GM18499 (cell line): Measurements from ENCODE around the gene PEX10.

Source experiments
- ATAC-seq: cut with Tn5 transposase; IDR thresholded peaks from one replicate; pipeline ENCODE4 v1.9.1; 2021; ENCODE audit warnings: moderate number of reproducible peaks; ENCODE audit not compliant: insufficient read depth, unreplicated experiment

Gene PEX10

DNA sequence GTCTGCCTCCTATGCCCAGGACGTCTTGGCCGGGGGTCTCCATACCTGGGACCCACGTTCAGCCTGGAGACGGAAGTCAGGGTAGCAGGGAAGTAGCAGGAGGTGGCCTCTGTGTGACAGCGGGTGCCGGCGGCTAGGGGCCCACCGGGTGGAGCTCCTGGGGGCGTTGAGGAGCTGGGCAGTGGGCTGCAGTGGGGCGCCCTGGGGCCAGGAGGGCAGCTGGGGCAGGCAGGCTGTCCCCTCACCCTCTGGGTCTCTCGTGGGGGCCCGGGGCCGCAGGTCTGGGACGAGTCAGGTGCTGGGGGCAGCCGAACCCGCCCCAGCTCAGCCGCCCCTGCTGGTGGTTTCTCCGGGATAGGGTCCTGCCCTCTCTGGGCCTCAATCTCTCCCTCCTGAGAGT is 14.7 kb upstream of the PEX10 start:
- ATAC-seq: no peak

DNA sequence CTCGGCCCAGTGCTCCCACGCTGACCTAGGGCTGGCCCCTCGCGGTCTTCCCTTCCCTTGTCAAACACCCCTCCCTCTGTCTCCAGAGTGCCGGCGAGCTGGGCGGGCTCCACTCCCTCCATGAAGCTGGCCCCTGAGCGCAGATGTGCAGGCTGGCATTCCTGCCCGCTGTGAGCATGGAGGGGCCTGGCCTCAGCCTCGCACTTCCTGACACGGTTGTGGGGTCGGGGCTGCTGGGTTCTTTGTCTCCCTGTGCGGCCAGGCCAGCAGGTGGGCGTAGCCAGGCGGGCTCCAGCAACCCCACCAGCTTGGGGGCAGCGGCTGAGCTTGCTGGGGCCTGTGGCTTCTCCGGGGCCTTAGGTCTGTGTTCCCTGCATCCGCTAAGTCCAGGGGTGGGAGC is 14.2 kb upstream of the PEX10 start:
- no peak for ATAC-seq

DNA sequence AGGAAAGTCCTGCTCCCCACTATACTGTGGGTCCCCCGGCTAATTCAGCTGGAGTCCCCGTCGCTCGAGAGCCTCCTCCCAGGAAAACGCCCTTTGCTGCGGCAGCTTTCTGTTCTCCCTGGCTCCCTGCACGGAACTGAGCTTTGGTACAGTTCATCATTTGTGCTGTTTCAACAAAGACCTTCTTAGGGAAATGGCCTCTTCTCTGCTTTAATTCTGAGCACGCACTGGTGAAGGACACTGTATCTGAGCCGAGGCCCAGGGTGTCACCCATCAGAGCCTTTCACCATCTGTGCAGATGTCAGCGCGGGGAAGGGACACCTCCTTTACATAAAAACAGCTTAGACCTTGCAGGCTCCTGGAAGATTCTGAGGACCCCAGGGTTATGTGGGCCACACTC is 13.5 kb upstream of the PEX10 start:
- no peak for ATAC-seq

DNA sequence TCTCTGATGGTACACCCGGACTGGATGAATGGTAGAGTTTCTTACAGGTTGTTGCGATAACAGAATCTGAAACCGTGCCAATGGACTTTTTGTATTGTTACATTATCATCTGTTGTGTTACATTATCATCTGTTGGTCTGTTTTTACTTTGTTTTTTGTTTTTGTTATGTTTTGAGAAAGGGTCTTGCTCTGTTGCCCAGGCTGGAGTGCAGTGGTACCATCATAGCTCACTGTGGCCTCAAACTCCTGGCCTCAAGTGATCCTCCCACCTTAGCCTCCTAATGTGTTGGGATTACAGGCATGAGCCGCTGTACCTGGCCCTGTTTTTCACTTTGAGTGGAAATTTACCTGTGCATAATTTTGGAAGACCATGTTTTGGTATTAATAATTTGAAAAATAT is 10.2 kb upstream of the PEX10 start:
- no peak for ATAC-seq

DNA sequence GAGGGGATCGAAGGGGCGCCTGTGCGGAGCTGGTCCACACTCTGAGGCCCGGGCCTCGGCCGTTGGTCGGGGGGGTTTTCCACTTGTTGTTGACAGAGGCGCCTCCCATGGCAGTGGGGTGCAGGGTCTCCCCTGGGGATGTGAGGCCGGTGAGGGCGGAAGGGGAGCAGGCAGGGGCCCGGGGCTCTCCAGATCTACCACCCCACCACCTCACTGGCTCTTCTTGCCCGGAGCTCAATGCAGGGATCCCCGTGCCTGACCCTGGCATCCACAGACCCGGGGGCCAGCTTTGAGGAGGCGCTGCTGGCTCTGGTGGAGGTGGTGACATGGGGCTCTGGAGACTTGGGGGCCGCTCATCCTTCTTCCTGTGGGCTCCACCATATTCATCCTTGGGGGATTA is 7.1 kb upstream of the PEX10 start:
- ATAC-seq: no peak

DNA sequence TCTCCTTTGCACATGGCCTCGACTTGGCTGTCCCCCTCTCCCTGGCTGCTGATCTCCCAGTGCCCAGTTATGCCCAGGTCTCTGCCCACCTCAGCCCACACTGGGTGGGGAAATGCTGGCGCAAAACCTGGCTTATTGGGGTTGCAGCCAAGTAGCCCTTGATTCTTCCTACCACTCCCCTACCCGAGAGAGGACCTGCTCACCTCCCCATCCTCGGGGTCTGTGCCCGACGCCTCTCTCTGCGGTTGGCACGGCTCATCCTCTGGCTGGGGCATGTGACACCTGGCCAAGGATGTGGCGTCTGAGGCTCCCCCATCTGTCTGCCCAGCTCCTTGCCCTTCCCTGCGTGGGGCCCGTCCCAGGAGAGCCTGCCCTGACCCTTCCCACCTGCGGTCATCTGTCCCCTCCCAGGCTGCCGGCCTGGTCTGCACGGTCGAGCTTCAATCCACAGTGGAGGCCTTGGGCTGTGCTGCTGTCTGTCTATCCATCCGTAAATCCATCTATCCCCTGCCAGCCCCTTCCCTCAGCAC is 6.5 kb upstream of the PEX10 start:
- no peak for ATAC-seq

DNA sequence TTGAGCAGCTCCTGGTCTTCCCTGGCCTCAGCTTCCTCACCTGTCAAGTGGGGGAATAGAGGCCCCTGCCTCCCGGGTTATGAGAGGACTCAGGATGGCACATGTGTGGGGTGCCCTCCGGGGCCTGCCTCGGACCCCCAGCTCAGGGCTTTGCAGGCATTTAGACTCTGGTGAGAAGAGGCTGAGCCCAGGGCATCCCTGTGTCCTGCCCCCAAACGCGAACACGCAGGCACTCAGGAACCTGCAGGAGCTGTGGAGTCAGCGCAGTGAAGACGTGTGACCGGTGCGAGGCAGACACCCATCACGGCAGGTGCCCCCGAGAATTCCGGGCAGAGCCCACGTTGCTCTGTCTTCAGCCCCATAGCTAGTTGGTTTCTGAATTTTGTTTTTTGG is 5.5 kb upstream of the PEX10 start:
- no peak for ATAC-seq

DNA sequence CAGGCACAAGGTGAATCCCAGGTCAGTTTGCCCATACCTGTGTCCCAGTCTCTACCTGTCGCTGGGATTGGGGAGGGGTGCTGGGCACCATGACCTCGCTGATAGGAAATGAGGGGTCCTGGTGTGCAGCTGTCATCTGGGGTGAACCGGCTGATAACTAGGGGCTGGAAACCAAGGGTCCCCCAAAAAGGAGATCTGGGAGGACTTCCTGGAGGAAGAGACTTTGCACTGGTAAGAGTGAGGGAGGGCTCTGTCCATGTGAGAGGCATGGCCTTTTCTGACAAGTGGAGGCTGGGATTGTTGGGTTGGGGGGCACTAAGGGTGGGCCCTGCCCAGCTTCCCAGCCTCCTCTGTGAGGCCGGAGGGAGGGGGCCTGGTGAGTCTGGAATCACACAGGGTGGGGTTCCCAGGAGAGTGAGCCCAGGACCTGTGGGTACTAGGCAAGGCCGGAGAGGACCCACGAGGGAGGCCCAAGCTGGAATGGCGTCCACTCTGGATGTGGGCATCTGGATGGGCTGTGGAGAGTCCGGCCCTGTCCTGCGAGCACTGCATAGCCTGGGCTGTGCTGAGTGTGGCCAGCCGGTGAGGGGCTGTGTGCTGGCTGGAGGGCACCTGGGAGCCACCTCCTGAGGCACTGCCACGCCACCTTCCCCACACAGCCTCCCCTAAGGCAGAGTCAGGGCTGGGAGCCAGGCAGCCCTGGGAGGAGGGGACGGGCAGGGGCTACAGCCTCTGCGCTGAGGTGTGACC is 4.9 kb upstream of the PEX10 start:
- ATAC-seq: no peak

DNA sequence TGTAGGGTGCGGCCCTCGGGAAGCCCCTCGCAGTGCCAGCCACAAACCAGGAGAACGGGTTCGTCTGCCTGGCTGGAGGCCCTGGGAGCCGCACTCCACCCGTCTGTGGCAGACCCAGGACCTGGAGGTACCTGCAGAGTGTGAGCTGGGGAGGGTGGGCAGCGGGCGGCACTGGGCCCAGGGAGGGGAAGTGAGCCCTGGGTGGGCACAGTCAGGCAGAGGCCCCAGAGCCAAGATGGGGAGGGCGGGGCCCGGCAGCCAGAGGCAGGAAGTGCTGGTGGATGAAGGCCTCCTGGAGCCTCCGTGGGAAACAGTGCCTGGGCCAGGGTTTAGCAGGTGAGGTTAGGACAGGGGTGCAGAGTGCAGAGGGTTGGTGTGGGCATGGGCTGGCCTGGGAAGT is 4.0 kb upstream of the PEX10 start:
- no peak for ATAC-seq

DNA sequence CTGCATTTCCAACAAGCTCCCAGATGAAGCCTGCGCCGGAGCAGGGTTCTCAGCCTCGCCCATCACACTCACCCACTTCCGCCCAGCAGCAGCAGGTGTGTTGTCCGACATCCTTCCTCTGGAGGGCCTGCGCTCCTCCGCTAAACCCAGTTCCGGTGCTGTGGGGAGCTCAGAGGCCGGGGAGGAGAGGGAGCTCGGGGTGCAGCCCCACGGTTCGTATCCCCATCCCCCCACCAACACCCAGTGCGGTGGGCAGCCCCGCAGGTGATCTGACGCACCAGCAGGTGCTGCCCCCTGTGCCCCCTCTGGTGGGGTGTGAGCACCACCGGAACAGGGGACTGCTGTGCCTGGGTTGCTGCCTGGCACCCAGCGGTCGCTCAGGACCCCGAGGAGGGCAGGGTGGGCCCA is 3.4 kb upstream of the PEX10 start:
- ATAC-seq: no peak

DNA sequence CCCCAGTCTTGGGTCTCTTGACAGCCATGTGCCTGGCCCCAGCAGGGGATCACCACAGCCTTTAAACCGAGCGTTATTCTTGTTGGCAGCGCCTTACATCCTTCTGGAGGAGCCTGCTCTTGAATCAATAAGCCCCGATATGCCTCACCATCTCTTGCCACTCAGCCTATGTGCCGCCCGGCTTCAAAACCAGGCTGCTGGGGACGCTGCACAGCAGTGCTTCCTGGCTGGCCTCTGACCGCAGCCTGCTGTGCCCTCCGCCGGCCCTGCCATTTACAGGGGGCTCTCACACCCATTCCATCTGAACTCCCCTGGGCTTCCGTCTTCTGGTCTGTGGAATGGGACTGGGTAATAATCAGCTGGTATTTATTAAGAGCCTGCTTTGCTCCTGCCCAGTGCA is 3.0 kb upstream of the PEX10 start:
- ATAC-seq: no peak

DNA sequence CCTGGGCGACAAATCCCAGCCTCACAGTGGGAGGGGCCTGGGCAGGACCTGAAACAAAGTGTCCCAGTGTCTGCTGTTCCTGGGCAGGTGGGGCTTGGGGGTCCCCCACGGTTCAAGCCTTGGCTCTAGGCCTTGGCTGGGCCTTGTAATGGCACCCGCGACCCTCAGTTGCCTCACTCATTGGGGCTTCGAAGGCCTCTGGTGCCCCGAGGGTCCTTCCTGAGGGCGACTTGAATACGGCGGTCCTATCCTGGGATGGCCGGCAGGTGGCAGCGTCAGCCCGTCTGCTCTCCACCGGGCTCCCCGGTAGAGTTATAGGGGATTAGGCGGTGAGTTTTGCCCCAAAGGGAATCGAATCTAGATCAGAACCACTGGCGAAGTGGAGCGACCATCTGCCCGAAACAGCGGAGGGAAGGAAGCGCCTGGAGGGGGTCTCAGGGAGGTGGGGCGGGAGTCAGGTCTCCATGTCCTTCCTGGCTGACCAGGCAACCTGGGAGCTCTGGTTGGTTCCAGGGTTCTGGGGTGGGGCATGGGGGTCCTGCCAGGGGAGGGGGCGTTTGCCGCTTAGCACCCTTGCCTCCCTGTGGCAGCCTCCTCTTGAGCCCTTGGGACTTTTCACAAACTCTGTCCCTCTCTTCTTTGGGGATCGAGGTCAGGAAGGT is 2.1 kb upstream of the PEX10 start:
- ATAC-seq: no peak

DNA sequence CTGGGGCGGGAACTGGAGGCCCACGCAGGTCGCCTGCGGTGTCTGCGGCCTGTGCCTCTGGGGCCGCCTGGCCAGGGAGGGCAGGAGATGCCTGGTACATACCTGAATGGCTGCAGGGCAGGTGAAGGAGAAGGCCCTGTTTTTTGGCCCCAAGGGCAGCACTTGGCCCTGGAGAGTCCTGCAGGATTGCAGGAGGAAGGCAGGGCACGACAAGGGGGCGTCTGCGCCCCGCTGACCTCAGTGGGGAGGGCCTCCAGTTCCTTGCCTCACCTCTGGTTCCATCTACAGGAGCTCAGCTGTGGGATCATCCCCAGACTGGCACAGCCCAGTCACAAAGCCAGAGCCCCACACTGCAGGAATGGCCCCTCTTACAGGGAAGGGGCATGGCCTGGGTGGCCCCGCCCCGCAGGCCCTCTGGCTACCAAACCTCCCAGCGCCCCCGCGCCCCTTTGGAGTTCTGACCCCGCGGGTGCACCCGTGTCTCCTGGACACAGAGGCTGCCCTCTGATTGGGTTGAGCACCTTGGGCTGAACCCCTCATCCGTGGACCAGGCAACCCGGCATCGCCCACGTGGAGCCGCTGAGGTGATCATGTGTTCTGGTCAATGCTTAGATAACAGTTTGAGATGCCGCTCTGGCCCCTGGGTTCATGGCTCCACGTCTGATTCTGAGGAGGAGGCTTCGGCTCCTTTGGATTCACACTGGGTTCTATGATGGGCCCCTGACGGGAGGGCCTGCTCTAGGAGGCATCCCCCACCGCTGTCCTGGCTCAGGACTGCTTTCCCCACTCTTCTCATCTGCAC is 1.3 kb upstream of the PEX10 start:
- no peak for ATAC-seq

DNA sequence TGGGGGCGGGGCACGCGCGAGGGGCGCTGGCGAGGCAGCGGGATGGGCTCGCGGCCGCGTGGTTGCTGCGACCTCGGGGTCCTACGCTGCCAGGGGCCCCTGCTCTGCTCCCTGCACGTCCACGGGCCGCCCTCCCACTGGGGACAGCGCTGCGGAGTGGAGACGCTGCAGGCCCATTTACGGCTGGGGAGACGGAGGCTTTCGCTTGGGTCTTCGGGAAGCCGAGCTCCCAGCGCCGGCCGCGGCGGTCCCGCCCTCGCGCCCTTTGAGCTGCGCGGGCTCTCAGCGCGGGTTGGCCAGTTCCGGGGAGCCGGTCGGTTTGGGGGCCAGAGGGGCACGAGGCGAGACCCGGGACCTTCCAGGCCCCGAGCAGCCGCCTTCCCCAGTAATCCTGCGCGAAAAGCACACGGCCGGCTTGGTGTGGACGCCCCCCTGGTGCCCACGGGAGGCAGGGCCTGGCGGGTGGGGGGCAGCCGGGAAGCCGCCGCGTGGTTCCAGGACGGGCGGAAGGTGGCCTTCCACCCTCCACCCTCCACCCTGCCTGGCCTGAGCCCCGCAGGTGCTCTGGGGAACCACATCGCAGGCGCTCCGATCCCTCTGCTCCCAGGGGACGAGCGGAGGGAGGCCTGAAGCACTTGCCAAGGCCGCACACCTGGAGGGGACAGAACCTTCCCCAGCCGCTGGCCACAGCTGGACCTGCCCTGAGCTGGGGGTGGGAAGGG is 570 bp upstream of the PEX10 start:
- ATAC-seq: no peak

DNA sequence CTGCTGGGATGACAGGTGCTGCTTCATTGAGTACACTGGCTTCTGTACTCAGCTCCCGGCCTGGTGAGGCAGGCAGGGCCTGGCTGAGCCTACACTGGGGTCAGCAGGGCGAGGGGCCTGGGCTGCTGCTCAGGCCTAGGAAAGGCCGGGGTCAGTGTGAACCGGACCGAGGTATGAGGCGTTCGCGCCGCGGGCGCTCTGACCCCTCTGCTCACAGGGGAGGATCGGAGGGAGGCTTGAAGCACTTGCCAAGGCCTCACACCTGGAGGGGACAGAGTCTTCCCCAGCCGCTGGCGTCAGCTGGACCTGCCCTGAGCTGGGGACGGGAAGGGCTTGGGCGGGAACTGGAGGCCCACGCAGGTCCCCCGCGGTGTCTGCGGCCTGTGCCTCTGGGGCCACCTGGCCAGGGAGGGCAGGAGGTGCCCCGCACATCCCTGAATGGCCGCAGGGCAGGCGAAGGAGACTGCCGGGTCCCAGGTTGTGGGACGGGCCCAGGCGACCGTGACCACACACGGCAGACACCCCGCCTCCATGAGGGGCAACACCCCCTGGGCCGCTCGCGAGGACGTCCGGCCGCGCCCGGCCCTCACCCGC is 466 bp downstream of the PEX10 start:
- peak; percentile 10 for ATAC-seq

DNA sequence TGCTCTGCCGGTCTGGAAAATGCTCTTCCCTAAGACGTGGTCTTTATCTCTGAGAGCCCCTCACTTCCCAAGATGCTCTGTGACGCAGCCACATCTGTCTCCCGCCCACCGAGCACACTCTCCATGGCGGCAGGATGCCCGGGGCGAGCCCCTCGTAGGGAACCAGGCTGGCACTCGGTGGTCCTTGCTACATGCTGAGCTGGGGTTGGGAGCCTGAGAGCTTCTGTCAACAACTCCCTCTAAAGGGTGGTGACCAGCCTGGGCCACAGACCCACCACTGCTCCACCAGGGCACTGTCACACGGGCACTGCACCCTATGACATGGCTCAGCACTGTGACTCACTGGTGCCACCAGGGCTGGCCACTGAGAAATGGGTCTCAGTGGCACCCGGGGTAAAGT is 2.6 kb downstream of the PEX10 start:
- no peak for ATAC-seq

DNA sequence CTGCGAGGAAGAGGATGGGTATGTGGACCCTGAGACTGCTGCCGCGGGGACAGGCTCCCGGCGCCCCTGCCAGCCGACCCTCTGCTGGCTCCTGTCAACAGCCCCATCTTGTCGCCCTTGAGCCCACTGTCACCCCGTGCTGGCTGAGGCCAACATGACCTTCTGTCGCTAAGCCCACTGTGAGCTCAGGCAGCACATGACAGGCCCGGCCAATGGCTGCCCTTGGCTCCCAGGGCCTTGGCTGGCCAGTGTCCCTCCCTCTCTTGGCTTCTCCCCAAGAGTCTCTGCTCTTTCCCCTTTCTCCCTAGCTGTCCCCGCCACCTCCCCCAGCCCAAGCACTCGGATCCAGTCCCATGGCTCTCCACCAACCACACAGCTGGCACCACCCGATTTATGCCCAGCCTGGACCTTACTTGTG is 3.5 kb downstream of the PEX10 start:
- ATAC-seq: no peak

DNA sequence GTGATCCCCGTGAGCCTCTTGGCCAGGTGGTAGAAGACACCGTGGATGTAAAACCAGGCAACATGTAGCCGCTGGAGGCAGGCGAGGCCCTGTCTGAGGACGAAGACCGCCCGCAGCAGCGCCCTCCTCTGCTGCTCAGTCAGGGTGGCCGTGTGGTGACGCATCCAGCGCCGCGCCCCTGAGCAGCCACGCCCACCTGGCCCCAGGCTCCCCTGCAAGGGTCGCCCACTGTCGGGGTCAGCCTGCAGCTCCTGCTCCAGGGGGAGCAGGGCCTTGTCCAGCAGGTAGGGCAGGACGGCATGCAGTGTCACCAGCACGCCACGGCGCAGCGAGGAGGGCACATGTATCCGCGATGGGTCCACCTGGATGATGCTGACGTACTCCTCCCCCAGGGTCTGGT is 3.9 kb downstream of the PEX10 start:
- ATAC-seq: no peak

DNA sequence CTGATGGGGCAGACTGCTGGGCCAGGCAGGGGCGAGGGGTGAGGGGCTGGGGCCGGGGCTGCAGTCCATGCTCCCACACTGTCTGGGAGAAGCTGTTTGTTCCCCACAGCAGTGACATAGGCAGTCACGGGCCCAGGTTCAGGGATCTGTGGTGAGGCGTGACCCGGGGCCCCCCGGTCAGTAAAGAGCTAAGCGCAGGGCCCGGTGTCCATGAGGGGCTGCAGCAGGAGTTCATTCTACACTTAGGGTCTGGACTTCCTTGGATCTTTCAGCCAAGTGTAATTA is 4.4 kb downstream of the PEX10 start:
- ATAC-seq: no peak

DNA sequence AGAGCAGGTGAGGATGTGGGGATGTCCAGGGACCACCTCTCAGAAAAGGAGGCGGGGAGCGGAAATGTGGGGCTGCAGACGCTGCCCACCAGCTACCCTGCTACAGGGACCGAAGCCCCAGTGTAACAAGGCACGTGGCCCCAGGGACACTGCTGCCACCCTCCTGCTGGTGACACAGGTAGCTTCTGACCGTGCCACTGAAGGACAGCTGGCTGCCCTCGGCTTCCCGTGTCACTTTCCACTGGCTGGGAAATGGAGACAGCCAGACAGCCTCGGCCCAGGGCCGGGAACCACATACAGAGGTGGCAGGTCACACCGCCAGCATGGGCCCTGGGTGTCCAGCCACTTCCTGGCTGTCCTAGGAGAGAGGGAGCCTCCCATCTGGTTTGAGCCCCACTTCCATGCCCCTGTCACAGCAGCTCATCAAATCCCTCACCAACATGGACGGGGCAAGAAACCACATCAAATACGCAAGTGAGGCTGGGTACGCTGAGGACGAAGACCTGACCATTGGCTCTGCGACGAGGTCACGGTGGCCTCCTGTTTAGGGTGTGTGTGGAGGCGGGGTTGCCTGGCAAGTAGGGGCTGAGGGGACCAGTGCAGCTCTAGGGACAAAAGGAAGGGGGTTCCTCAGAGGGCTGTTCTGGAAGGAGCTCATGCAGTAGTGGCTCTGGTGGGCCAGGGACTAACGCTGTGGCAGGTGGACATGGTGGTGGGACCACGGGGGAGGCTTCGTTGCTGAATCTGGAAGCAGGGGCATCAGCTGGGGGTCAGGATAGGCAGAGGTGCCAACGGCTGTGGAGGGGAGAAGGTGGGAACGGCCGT is 5.0 kb downstream of the PEX10 start:
- ATAC-seq: no peak
